ENCODE measurements around the gene PRPF8. TPM values are rescaled to one million over a fixed set of nuclear protein-coding genes. Genes with fewer than 3 reads are reported as not detected.

Gene PRPF8
- total and polyA plus RNA-seq, 10 of the 15 experiments (the other 5 are each of a cell fraction or from before 2014, with no cell fraction given): 77.2 to 337 (median 162) TPM

DNA sequence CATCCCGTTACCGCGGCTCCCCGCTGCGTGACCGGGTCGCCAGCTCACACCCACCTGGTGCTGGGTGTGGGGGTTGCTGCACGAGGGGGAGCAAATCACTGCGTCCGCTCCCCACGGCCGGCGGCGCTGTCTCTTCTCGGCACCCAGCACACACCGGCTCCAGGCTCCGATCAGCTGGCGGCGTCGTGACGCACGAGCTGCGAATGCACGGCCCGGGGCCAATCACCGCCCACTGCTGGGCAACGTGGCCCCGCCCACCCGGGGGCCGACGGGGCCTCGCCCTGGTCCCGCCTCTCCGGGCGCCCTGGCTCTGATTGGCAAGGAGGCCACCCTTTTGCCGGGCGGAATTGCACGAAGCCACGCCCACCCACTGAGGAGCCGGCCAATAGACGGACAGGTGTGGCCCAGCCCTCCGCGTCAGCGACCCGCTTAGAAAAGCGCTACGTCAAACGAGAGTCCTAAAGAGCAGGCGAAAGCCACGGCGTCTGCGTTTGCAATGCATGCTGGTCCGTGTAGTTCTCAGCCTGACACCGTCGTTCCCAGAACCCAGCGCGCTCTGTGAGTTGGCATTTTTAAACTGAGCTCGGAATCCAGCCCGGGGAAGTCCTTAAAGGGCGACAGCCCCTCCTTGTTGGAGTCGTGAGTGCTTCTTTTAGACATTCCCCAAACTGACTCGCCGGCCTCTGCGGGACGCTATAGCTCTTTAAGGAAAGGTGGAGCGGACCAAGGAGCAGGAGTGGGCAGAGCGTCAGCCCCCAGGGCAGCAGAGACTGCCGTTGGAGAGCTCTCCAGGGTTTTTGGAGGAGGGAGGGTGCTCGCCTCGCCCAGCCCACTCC lies 31.6 kb upstream of the PRPF8 start (continued):
- TF ChIP-seq, protein P1, sequence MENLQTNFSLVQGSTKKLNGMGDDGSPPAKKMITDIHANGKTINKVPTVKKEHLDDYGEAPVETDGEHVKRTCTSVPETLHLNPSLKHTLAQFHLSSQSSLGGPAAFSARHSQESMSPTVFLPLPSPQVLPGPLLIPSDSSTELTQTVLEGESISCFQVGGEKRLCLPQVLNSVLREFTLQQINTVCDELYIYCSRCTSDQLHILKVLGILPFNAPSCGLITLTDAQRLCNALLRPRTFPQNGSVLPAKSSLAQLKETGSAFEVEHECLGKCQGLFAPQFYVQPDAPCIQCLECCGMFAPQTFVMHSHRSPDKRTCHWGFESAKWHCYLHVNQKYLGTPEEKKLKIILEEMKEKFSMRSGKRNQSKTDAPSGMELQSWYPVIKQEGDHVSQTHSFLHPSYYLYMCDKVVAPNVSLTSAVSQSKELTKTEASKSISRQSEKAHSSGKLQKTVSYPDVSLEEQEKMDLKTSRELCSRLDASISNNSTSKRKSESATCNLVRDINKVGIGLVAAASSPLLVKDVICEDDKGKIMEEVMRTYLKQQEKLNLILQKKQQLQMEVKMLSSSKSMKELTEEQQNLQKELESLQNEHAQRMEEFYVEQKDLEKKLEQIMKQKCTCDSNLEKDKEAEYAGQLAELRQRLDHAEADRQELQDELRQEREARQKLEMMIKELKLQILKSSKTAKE (IDR thresholded peaks at IDR 0.05; ENCODE audit: low read depth, poor library complexity, severe bottlenecking): no peak
- TF ChIP-seq EGR1 (IDR thresholded peaks at IDR 0.05; ENCODE audit: borderline replicate concordance in 1 of 2, low read depth in 2 of 2, low read length in 2 of 2) (peak; percentile 41 to 63), WRNIP1 (IDR thresholded peaks at IDR 0.05; ENCODE audit: borderline replicate concordance, low read depth, low read length) (no peak), RELA (IDR thresholded peaks at IDR 0.05; ENCODE audit: borderline replicate concordance, partially characterized antibody) (peak; percentile 33), CHD2 (IDR thresholded peaks at IDR 0.05; ENCODE audit: borderline replicate concordance, low read depth, low read length) (peak; percentile 96), JUND (IDR thresholded peaks at IDR 0.05; ENCODE audit: low read depth, low read length) (0 out of 2 replicates have a peak, but pooled peaks have one; percentile 3), CEBPB (IDR thresholded peaks at IDR 0.05; ENCODE audit: borderline replicate concordance in 1 of 2, low read depth in 2 of 2, low read length in 2 of 2) (no peak), TCF12 (IDR thresholded peaks at IDR 0.05; ENCODE audit: low read depth, low read length) (peak; percentile 51; the same call in 1 of the 2 replicates), ZNF24 (IDR thresholded peaks at IDR 0.05) (no peak), FOXM1 (IDR thresholded peaks at IDR 0.05; ENCODE audit: low read depth, low read length) (no peak; the same call in 1 of the 2 replicates), SIN3A (IDR thresholded peaks at IDR 0.05; ENCODE audit: low read depth, low read length) (peak; percentile 98), ESRRA (IDR thresholded peaks at IDR 0.05; ENCODE audit: low read length) (no peak), TAF1 (IDR thresholded peaks at IDR 0.05; ENCODE audit: borderline replicate concordance, low read depth, low read length) (peak; percentile 93), MTA2 (IDR thresholded peaks at IDR 0.05; ENCODE audit: low read depth) (no peak), ZZZ3 (IDR thresholded peaks at IDR 0.05; ENCODE audit: control insufficient read depth, insufficient read length, low read depth) (no peak), BRCA1 (IDR thresholded peaks at IDR 0.05; ENCODE audit: low read depth, low read length) (no peak), ETV6 (conservative IDR thresholded peaks at IDR 0.05 in 1 of 2, IDR thresholded peaks at IDR 0.05 in 1 of 2; ENCODE audit: borderline replicate concordance in 1 of 2, low read depth in 1 of 2) (no peak)
- TF ChIP-seq, protein P2, sequence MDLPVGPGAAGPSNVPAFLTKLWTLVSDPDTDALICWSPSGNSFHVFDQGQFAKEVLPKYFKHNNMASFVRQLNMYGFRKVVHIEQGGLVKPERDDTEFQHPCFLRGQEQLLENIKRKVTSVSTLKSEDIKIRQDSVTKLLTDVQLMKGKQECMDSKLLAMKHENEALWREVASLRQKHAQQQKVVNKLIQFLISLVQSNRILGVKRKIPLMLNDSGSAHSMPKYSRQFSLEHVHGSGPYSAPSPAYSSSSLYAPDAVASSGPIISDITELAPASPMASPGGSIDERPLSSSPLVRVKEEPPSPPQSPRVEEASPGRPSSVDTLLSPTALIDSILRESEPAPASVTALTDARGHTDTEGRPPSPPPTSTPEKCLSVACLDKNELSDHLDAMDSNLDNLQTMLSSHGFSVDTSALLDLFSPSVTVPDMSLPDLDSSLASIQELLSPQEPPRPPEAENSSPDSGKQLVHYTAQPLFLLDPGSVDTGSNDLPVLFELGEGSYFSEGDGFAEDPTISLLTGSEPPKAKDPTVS (IDR thresholded peaks at IDR 0.05; ENCODE audit: low read depth, low read length): 0 out of 2 replicates have a peak, but pooled peaks have one; percentile 23
- TF ChIP-seq, protein P3, sequence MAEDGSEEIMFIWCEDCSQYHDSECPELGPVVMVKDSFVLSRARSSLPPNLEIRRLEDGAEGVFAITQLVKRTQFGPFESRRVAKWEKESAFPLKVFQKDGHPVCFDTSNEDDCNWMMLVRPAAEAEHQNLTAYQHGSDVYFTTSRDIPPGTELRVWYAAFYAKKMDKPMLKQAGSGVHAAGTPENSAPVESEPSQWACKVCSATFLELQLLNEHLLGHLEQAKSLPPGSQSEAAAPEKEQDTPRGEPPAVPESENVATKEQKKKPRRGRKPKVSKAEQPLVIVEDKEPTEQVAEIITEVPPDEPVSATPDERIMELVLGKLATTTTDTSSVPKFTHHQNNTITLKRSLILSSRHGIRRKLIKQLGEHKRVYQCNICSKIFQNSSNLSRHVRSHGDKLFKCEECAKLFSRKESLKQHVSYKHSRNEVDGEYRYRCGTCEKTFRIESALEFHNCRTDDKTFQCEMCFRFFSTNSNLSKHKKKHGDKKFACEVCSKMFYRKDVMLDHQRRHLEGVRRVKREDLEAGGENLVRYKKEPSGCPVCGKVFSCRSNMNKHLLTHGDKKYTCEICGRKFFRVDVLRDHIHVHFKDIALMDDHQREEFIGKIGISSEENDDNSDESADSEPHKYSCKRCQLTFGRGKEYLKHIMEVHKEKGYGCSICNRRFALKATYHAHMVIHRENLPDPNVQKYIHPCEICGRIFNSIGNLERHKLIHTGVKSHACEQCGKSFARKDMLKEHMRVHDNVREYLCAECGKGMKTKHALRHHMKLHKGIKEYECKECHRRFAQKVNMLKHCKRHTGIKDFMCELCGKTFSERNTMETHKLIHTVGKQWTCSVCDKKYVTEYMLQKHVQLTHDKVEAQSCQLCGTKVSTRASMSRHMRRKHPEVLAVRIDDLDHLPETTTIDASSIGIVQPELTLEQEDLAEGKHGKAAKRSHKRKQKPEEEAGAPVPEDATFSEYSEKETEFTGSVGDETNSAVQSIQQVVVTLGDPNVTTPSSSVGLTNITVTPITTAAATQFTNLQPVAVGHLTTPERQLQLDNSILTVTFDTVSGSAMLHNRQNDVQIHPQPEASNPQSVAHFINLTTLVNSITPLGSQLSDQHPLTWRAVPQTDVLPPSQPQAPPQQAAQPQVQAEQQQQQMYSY (CRISPR knock-in tag; IDR thresholded peaks at IDR 0.05): no peak
- TF ChIP-seq, protein P4, sequence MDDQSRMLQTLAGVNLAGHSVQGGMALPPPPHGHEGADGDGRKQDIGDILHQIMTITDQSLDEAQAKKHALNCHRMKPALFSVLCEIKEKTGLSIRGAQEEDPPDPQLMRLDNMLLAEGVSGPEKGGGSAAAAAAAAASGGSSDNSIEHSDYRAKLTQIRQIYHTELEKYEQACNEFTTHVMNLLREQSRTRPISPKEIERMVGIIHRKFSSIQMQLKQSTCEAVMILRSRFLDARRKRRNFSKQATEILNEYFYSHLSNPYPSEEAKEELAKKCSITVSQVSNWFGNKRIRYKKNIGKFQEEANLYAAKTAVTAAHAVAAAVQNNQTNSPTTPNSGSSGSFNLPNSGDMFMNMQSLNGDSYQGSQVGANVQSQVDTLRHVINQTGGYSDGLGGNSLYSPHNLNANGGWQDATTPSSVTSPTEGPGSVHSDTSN (IDR thresholded peaks at IDR 0.05; ENCODE audit: insufficient replicate concordance, low read depth, low read length): peak; percentile 95
